Muscle layer of colon (tissue), 2 donors: ENCODE results near the gene TMEM232.

ENCODE experiments used
- H3K27ac ChIP-seq: one replicate; pipeline ENCODE4 v1.7.0; 2013; ENCODE audit warnings: low read depth, mild to moderate bottlenecking, low read length, moderate library complexity
- H3K27me3 ChIP-seq, 2 donors: one replicate each; pipeline ENCODE4 v1.7.0; 2013; ENCODE audit warnings: low read length in 2 of 2, mild to moderate bottlenecking in 2 of 2; ENCODE audit not compliant: insufficient read depth in 2 of 2, control insufficient read depth in 1 of 2
- H3K36me3 ChIP-seq: one replicate; pipeline ENCODE4 v1.7.0; 2013; ENCODE audit warnings: mild to moderate bottlenecking, low read length; ENCODE audit not compliant: insufficient read depth
- H3K4me1 ChIP-seq: one replicate; pipeline ENCODE4 v1.7.0; 2013; ENCODE audit warnings: mild to moderate bottlenecking, low read length; ENCODE audit not compliant: insufficient read depth
- H3K4me3 ChIP-seq, 2 donors: one replicate each; pipeline ENCODE4 v1.7.0; 2013; ENCODE audit warnings: low read length in 2 of 2, low read depth in 1 of 2, mild to moderate bottlenecking in 1 of 2, moderate library complexity in 1 of 2
- H3K9ac ChIP-seq: one replicate; pipeline ENCODE4 v1.7.0; 2013; ENCODE audit warnings: low read length
- H3K9me3 ChIP-seq: one replicate; pipeline ENCODE4 v1.7.0; 2013; ENCODE audit warnings: mild to moderate bottlenecking, low read length
- donor health status: abdominal sarcoma.
- donor health status: Adenocarcinoma of cecum.

TMEM232 gene

GRCh38 chr5:110658006-110658405 lies 68.5 kb downstream of the TMEM232 start:
- H3K36me3 ChIP-seq: no peaks in the 10 kb centered on the region
- no peaks in the 10 kb centered on the region for H3K9me3 ChIP-seq
- no peak overlapping the region for H3K27ac ChIP-seq
- H3K4me1 ChIP-seq: no peaks in the 10 kb centered on the region
- H3K27me3 ChIP-seq: no peaks in the 10 kb centered on the region
- H3K4me3 ChIP-seq: no peak overlapping the region
- no peak overlapping the region for H3K9ac ChIP-seq

- H3K27ac ChIP-seq: no peak overlapping the region
- H3K4me3 ChIP-seq: no peak overlapping the region
- H3K9me3 ChIP-seq: no peaks in the 10 kb centered on the region
- no peak overlapping the region for H3K9ac ChIP-seq
- no peaks in the 10 kb centered on the region for H3K4me1 ChIP-seq
- no peaks in the 10 kb centered on the region for H3K27me3 ChIP-seq
- no peaks in the 10 kb centered on the region for H3K36me3 ChIP-seq
Observed at GRCh38 chr5:110653231-110653970, 73.1 kb downstream of the TMEM232 start.

- H3K9ac ChIP-seq: no peak overlapping the region
- H3K9me3 ChIP-seq: no peaks in the 10 kb centered on the region
- H3K36me3 ChIP-seq: no peaks in the 10 kb centered on the region
- H3K4me3 ChIP-seq: no peak overlapping the region
- no peaks in the 10 kb centered on the region for H3K4me1 ChIP-seq
- no peaks in the 10 kb centered on the region for H3K27me3 ChIP-seq
- H3K27ac ChIP-seq: no peak overlapping the region
Observed at GRCh38 chr5:110651507-110651906, 75.0 kb downstream of the TMEM232 start.

- no peaks in the 10 kb centered on the region for H3K27me3 ChIP-seq
- no peaks in the 10 kb centered on the region for H3K4me1 ChIP-seq
- H3K36me3 ChIP-seq: no peaks in the 10 kb centered on the region
- no peak overlapping the region for H3K4me3 ChIP-seq
- H3K9me3 ChIP-seq: no peaks in the 10 kb centered on the region
- H3K27ac ChIP-seq: no peak overlapping the region
- no peak overlapping the region for H3K9ac ChIP-seq
Observed at GRCh38 chr5:110644357-110644756, 82.1 kb downstream of the TMEM232 start.

- H3K9ac ChIP-seq: no peak overlapping the region
- no peaks in the 10 kb centered on the region for H3K4me1 ChIP-seq
- no peak overlapping the region for H3K4me3 ChIP-seq
- H3K36me3 ChIP-seq: no peaks in the 10 kb centered on the region
- no peak overlapping the region for H3K27ac ChIP-seq
- no peaks in the 10 kb centered on the region for H3K9me3 ChIP-seq
- no peaks in the 10 kb centered on the region for H3K27me3 ChIP-seq
Observed at GRCh38 chr5:110638970-110639902, 87.2 kb downstream of the TMEM232 start.

GRCh38 chr5:110634475-110634874 lies 92.0 kb downstream of the TMEM232 start:
- Histone ChIP-seq H3K27me3 (no peaks in the 10 kb centered on the region), H3K36me3 (no peaks in the 10 kb centered on the region), H3K9ac (no peak overlapping the region), H3K9me3 (no peaks in the 10 kb centered on the region), H3K4me3 (no peak overlapping the region), H3K4me1 (no peaks in the 10 kb centered on the region), H3K27ac (no peak overlapping the region)

- Histone ChIP-seq H3K9me3 (no peaks in the 10 kb centered on the region), H3K4me3 (no peak overlapping the region), H3K9ac (no peak overlapping the region), H3K4me1 (no peaks in the 10 kb centered on the region), H3K27me3 (no peaks in the 10 kb centered on the region), H3K36me3 (no peaks in the 10 kb centered on the region), H3K27ac (no peak overlapping the region)
Observed at GRCh38 chr5:110631236-110631635, 95.2 kb downstream of the TMEM232 start.

- Histone ChIP-seq H3K27ac (no peak overlapping the region), H3K9ac (no peak overlapping the region), H3K36me3 (no peaks in the 10 kb centered on the region), H3K4me1 (no peaks in the 10 kb centered on the region), H3K27me3 (no peaks in the 10 kb centered on the region), H3K4me3 (no peak overlapping the region), H3K9me3 (no peaks in the 10 kb centered on the region)
Observed at GRCh38 chr5:110630350-110630749, 96.1 kb downstream of the TMEM232 start.

GRCh38 chr5:110625376-110625999 lies 101.0 kb downstream of the TMEM232 start:
- Histone ChIP-seq H3K9me3 (no peaks in the 10 kb centered on the region), H3K9ac (no peak overlapping the region), H3K4me1 (no peaks in the 10 kb centered on the region), H3K36me3 (no peaks in the 10 kb centered on the region), H3K4me3 (no peak overlapping the region), H3K27ac (no peak overlapping the region), H3K27me3 (no peaks in the 10 kb centered on the region)

- no peaks in the 10 kb centered on the region for H3K4me1 ChIP-seq
- H3K27ac ChIP-seq: no peak overlapping the region
Observed at GRCh38 chr5:110623874-110624273, 102.6 kb downstream of the TMEM232 start.

GRCh38 chr5:110618941-110619340 lies 107.5 kb downstream of the TMEM232 start:
- Histone ChIP-seq H3K9me3 (no peaks in the 10 kb centered on the region), H3K9ac (no peak overlapping the region), H3K4me3 (no peak overlapping the region), H3K4me1 (no peaks in the 10 kb centered on the region), H3K36me3 (no peaks in the 10 kb centered on the region), H3K27ac (no peak overlapping the region), H3K27me3 (no peaks in the 10 kb centered on the region)

More at GRCh38 chr5:110623874-110624273, 102.6 kb downstream of the TMEM232 start:
- Histone ChIP-seq H3K9me3 (no peaks in the 10 kb centered on the region), H3K9ac (no peak overlapping the region), H3K4me3 (no peak overlapping the region), H3K27me3 (no peaks in the 10 kb centered on the region), H3K36me3 (no peaks in the 10 kb centered on the region)
